Mesenchymal stem cell (in vitro differentiated cells and primary cell): ENCODE measurements around the gene ANKFN1.

Experiments used
- DNase-seq: peaks from one replicate; pipeline ENCODE4 v3.0.0-alpha.2; 2013
- H2AFZ ChIP-seq: one replicate; pipeline ENCODE4 v1.6.1; 2013; ENCODE audit warnings: low read depth, mild to moderate bottlenecking, control low read depth, inconsistent platforms, low read length, moderate library complexity
- H2AK5ac ChIP-seq: 2 replicates; pipeline ENCODE4 v1.6.1; 2013; ENCODE audit warnings: low read length, moderate library complexity, mild to moderate bottlenecking, inconsistent platforms; ENCODE audit not compliant: severe bottlenecking
- H2BK120ac ChIP-seq: one replicate; pipeline ENCODE4 v1.6.1; 2013; ENCODE audit warnings: low read depth, mild to moderate bottlenecking, inconsistent platforms, low read length, moderate library complexity
- H2BK12ac ChIP-seq, 2 experiments: one replicate each; pipeline ENCODE4 v1.6.1; 2013; ENCODE audit warnings: inconsistent platforms in 2 of 2, low read length in 2 of 2, mild to moderate bottlenecking in 2 of 2, moderate library complexity in 2 of 2, control low read depth in 1 of 2
- H2BK15ac ChIP-seq: one replicate; pipeline ENCODE4 v1.6.1; 2013; ENCODE audit warnings: mild to moderate bottlenecking, low read depth, inconsistent platforms; ENCODE audit not compliant: poor library complexity, severe bottlenecking
- H2BK5ac ChIP-seq: 2 replicates; pipeline ENCODE4 v1.6.1; 2013; ENCODE audit warnings: low read depth, mild to moderate bottlenecking, low read length, control low read depth, inconsistent platforms; ENCODE audit not compliant: poor library complexity, severe bottlenecking
- H3K14ac ChIP-seq, 2 experiments: one replicate each; pipeline ENCODE4 v1.6.1; 2013; ENCODE audit warnings: inconsistent platforms in 2 of 2, low read length in 2 of 2, control low read depth in 1 of 2, mild to moderate bottlenecking in 1 of 2, moderate library complexity in 1 of 2
- H3K18ac ChIP-seq, 2 experiments: one replicate each; pipeline ENCODE4 v1.6.1; 2013; ENCODE audit warnings: inconsistent platforms in 2 of 2, low read length in 2 of 2, control low read depth in 1 of 2, low read depth in 1 of 2, mild to moderate bottlenecking in 1 of 2
- H3K23ac ChIP-seq, 2 experiments: one replicate each; pipeline ENCODE4 v1.6.1; 2013; ENCODE audit warnings: inconsistent platforms in 2 of 2, low read length in 2 of 2, mild to moderate bottlenecking in 2 of 2, moderate library complexity in 2 of 2, control low read depth in 1 of 2
- H3K27ac ChIP-seq: 2 replicates; pipeline ENCODE4 v1.5.1; 2013; ENCODE audit warnings: mild to moderate bottlenecking, moderate library complexity, low read length, control low read depth, inconsistent platforms; ENCODE audit not compliant: poor library complexity, severe bottlenecking
- H3K27me3 ChIP-seq, 2 experiments: 2 replicates each; pipeline versions ENCODE4 v1.6.1 to v1.7.0; 2013; ENCODE audit warnings: low read length in 2 of 2, mild to moderate bottlenecking in 2 of 2, moderate library complexity in 2 of 2, control low read depth in 1 of 2, inconsistent platforms in 1 of 2; ENCODE audit not compliant: control insufficient read depth in 1 of 2, insufficient read depth in 1 of 2
- H3K36me3 ChIP-seq, 2 experiments: 2 replicates each; pipeline versions ENCODE4 v1.6.1 to v1.7.0; 2013; ENCODE audit warnings: low read length in 2 of 2, control low read depth in 1 of 2, inconsistent platforms in 1 of 2, low read depth in 1 of 2, mild to moderate bottlenecking in 1 of 2; ENCODE audit not compliant: insufficient read depth in 2 of 2, control insufficient read depth in 1 of 2
- H3K4ac ChIP-seq, 2 experiments: one replicate each; pipeline ENCODE4 v1.6.1; 2013; ENCODE audit warnings: inconsistent platforms in 2 of 2, low read length in 2 of 2, mild to moderate bottlenecking in 2 of 2, moderate library complexity in 2 of 2, control low read depth in 1 of 2, low read depth in 1 of 2
- H3K4me1 ChIP-seq: 2 replicates; pipeline ENCODE4 v1.6.1; 2013; ENCODE audit warnings: low read depth, low read length, control low read depth; ENCODE audit not compliant: control insufficient read depth, insufficient read depth
- H3K4me2 ChIP-seq: 2 replicates; pipeline ENCODE4 v1.6.1; 2013; ENCODE audit warnings: low read length, mild to moderate bottlenecking, inconsistent platforms; ENCODE audit not compliant: poor library complexity, severe bottlenecking
- H3K4me3 ChIP-seq, 2 experiments: 2 replicates each; pipeline versions ENCODE4 v1.5.1 to v1.7.0; 2013; ENCODE audit warnings: low read length in 2 of 2, mild to moderate bottlenecking in 2 of 2, control low read depth in 1 of 2, low read depth in 1 of 2; ENCODE audit not compliant: insufficient read depth in 1 of 2
- H3K79me1 ChIP-seq: replicated peaks from 2 replicates; pipeline ENCODE4 v1.6.1; 2013; ENCODE audit warnings: mild to moderate bottlenecking, control low read depth, low read length, inconsistent platforms; ENCODE audit not compliant: poor library complexity, severe bottlenecking
- H3K9ac ChIP-seq: 2 replicates; pipeline ENCODE4 v1.7.0; 2013; ENCODE audit warnings: mild to moderate bottlenecking, low read length, moderate library complexity
- H3K9me3 ChIP-seq: 2 replicates; pipeline ENCODE4 v1.7.0; 2013; ENCODE audit warnings: mild to moderate bottlenecking, low read length; ENCODE audit not compliant: control insufficient read depth
- H4K8ac ChIP-seq: one replicate; pipeline ENCODE4 v1.6.1; 2013; ENCODE audit warnings: inconsistent platforms, mild to moderate bottlenecking, low read length, moderate library complexity
- H4K91ac ChIP-seq: one replicate; pipeline ENCODE4 v1.6.1; 2013; ENCODE audit warnings: mild to moderate bottlenecking, low read length, inconsistent platforms
- WGBS: methylation state at CpG from one replicate; pipeline ENCODE4 v1.1.7; 2013; ENCODE audit warnings: mixed read lengths; 5-methylcytosine and 5-hydroxymethylcytosine counted together

Gene ANKFN1

DNA sequence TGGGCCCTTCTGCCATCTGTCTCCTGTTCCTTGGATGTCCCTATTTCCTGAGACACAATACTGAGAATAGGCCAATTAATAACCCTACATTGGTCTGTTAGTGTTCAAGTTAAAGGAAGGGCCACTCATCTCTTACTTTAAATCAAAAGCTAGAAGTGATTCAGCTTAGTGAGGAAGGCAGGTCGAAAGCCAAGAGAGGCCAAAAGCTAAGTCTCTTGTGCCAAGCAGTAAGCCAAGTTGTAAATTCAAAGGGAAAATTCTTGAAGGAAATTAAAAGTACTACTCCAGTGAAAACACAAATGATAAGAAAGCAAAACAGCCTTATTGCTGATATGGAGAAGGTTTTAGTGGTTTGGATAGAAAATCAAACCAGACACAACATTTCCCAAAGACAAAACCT, 28.8 kb downstream of the ANKFN1 start:
- Histone ChIP-seq H4K91ac (no peak overlapping the region), H3K4ac (no peak overlapping the region), H2BK5ac (no peak overlapping the region), H3K14ac (no peak overlapping the region), H3K4me3 (no peak overlapping the region), H3K4me1 (peaks cover 1% of the 10 kb centered on the region), H2BK12ac (no peak overlapping the region), H3K27ac (no peak overlapping the region), H3K4me2 (no peak overlapping the region), H3K79me1 (no peaks in the 10 kb centered on the region), H4K8ac (no peak overlapping the region), H3K23ac (no peak overlapping the region), H3K27me3 (no peaks in the 10 kb centered on the region), H3K9me3 (no peaks in the 10 kb centered on the region), H3K9ac (no peak overlapping the region), H3K18ac (no peak overlapping the region), H2AFZ (no peak overlapping the region), H3K36me3 (no peaks in the 10 kb centered on the region), H2BK15ac (no peak overlapping the region), H2BK120ac (no peak overlapping the region), H2AK5ac (no peak overlapping the region)
- DNase-seq = no peak
- WGBS = 63% methylated on average over 1 of the region's 1 CpG

DNA sequence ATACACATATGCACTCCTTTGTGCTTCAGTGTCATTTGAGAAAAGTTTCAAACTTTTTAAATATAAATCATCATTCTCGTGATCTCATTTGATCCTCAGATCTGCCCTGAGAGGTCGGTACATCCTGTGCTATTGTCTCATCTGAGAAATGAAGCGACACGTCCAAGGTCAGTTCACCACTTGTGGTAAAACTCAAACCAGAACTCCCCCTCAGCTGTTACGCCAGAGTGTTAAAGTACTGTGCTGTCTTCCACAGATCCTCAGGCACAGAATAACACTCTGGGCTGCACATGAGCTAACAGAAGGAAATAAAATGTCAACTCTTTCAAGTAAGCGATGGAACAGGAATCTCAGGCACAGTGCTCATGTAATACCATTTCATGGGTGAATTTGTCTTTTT, 31.4 kb downstream of the ANKFN1 start:
- Histone ChIP-seq H3K4me1 (no peaks in the 10 kb centered on the region), H3K36me3 (no peaks in the 10 kb centered on the region), H3K27ac (no peak overlapping the region), H3K4me2 (no peak overlapping the region), H2AFZ (no peak overlapping the region), H3K27me3 (no peaks in the 10 kb centered on the region), H2BK5ac (no peak overlapping the region), H2AK5ac (no peak overlapping the region), H3K18ac (no peak overlapping the region), H4K8ac (no peak overlapping the region), H4K91ac (no peak overlapping the region), H3K4ac (no peak overlapping the region), H3K14ac (no peak overlapping the region), H3K9me3 (no peaks in the 10 kb centered on the region), H2BK15ac (no peak overlapping the region), H2BK12ac (no peak overlapping the region), H3K23ac (no peak overlapping the region), H3K79me1 (no peaks in the 10 kb centered on the region), H3K9ac (no peak overlapping the region), H2BK120ac (no peak overlapping the region), H3K4me3 (no peak overlapping the region)
- DNase-seq = no peak
- WGBS = 81% methylated on average over 6 of the region's 6 CpGs

DNA sequence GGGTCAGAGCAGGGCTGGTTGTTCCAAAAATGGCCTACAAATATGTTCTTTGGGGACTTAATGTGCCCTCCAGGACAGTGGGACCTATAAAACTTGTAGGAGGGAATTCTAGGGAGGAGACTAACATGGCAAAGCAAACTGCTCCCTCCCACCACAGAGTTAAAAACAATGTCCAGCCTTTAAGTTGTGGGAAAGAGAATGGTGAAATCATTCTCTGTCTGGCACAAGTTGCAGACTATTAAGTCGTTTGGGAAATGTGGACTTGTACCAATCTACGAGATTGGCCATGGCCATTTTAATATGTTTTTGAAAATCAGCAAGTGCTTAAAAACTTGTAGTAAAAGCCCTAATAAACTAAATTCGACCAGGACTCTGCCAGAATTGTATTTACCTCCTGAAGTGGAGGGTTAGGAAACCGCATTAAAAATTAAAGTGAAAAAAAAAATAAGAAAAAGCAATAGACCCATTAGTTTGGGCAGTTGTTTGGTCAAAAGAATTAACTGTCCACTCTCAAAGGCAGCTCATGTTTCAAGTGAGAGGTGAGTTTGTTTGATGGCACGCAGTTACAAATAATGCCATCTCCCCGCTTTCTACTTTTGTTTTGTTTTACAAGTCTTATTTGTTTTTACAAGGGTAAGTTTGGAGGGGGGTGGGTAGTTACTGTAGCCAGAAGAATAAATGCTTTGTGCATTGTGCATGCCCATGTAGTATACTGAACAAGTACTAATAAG, 32.4 kb downstream of the ANKFN1 start:
- no peak overlapping the region for H4K8ac ChIP-seq
- no peaks in the 10 kb centered on the region for H3K9me3 ChIP-seq
- H3K14ac ChIP-seq = no peak overlapping the region
- H3K79me1 ChIP-seq = no peaks in the 10 kb centered on the region
- no peak overlapping the region for H2BK15ac ChIP-seq
- H3K4ac ChIP-seq = no peak overlapping the region
- no peak overlapping the region for H2BK120ac ChIP-seq
- H3K23ac ChIP-seq = no peak overlapping the region
- no peaks in the 10 kb centered on the region for H3K36me3 ChIP-seq
- no peak overlapping the region for H2BK5ac ChIP-seq
- 66% methylated on average over 4 of the region's 6 CpGs for WGBS
- H3K4me2 ChIP-seq = no peak overlapping the region
- H2AFZ ChIP-seq = no peak overlapping the region
- peak overlapping the region; percentile 31 for H3K27ac ChIP-seq
- H3K27me3 ChIP-seq = no peaks in the 10 kb centered on the region
- H3K4me1 ChIP-seq = no peaks in the 10 kb centered on the region
- H2AK5ac ChIP-seq = no peak overlapping the region
- no peak overlapping the region for H4K91ac ChIP-seq
- H3K9ac ChIP-seq = peak overlapping the region; percentile 27
- DNase-seq = peak; percentile 25
- no peak overlapping the region for H3K4me3 ChIP-seq
- H2BK12ac ChIP-seq = no peak overlapping the region
- no peak overlapping the region for H3K18ac ChIP-seq

DNA sequence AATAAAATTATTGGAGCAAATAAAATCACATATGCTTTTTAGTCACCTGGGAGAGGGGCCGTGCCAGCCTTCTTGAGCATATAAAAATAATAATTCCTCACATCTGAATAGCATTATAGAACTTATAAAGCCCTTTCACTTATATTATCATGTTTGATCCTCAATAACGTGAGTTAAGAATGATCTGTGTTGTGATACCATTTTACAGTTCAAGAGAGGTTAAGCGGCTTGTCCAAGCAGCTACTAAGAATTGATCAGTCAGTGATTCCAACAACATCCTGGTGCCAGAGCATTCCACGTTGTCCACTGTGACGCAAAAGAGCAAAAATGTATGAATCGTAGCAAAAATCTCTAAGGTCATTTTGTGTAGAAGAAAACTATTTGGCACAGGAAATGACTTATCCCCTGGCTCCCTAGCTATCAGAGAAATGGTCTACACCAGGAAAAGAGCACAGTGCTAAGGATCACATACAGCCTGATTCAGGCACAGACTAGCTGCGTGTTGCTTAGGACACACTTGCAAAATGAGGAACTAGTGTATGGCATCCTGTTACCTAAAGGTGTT, 33.0 kb downstream of the ANKFN1 start:
- H3K4me2 ChIP-seq = no peak overlapping the region
- H3K36me3 ChIP-seq = no peaks in the 10 kb centered on the region
- H3K23ac ChIP-seq = no peak overlapping the region
- no peak overlapping the region for H3K18ac ChIP-seq
- no peaks in the 10 kb centered on the region for H3K9me3 ChIP-seq
- no peak overlapping the region for H3K4ac ChIP-seq
- H4K91ac ChIP-seq = no peak overlapping the region
- WGBS = 16% methylated on average over 5 of the region's 7 CpGs
- H3K79me1 ChIP-seq = no peaks in the 10 kb centered on the region
- H2BK120ac ChIP-seq = no peak overlapping the region
- peak overlapping the region; percentile 31 for H3K27ac ChIP-seq
- H3K4me1 ChIP-seq = no peaks in the 10 kb centered on the region
- H2BK15ac ChIP-seq = no peak overlapping the region
- H2BK12ac ChIP-seq = no peak overlapping the region
- no peak overlapping the region for H3K14ac ChIP-seq
- no peak overlapping the region for H2BK5ac ChIP-seq
- peak; percentile 73 for DNase-seq
- H3K4me3 ChIP-seq = peak overlapping the region in 1 of 2 experiments; percentile 19
- H3K27me3 ChIP-seq = no peaks in the 10 kb centered on the region
- no peak overlapping the region for H2AFZ ChIP-seq
- H4K8ac ChIP-seq = no peak overlapping the region
- no peak overlapping the region for H2AK5ac ChIP-seq
- H3K9ac ChIP-seq = peak overlapping the region; percentile 48
